Fibroblast of villous mesenchyme (primary cell): ENCODE data around the gene TTC3. TPM values are rescaled to one million over a fixed set of nuclear protein-coding genes. Genes with fewer than 3 reads are reported as not detected.

ENCODE experiments used
- DNase-seq: peaks from one replicate; pipeline ENCODE4 v3.0.0-alpha.2; 2010; ENCODE audit warnings: low read depth
- H3K4me3 ChIP-seq: 2 replicates; pipeline ENCODE4 v1.5.1; 2011; ENCODE audit warnings: low read depth, mild to moderate bottlenecking, low read length
- CTCF ChIP-seq: IDR thresholded peaks from 2 replicates; pipeline ENCODE4 v1.5.1; 2012; ENCODE audit warnings: low read depth, mild to moderate bottlenecking, low read length; ENCODE audit not compliant: insufficient read depth
- total RNA-seq: library from RNA; depleted of rRNA; stranded (reverse); fragments of >200 nt; gene quantifications from 2 replicates; pipeline ENCODE4 v1.2.3, GENCODE V29; 2012

The TTC3 gene
- total RNA-seq, 1 donor = 339 TPM

DNA sequence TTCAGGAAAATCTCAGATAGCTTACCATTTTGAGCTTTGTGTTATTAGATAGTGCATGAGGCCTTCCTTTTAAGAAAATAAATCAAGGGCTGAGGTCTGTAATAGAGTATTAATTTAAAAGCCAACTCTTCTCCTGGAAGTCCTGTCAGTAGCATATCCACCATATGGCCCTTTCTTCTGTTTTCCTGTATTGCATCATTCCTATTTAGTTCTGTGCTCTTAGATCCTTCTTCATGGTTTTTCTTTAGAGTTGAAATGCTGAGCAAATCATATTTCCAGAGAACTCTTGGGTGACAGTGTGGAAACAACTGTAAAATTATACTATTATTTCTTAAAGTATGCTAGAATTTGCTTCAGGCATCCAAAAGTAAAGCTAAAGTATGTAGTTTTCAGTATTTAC is 91.7 kb downstream of the TTC3 start:
- H3K4me3 ChIP-seq = no peak overlapping the region
- TF ChIP-seq CTCF = no peak
- peak; percentile 58 for DNase-seq

GRCh38 chr21:37165586-37165985 is 92.5 kb downstream of the TTC3 start:
- no peak for DNase-seq
- H3K4me3 ChIP-seq = no peak overlapping the region
- TF ChIP-seq CTCF = no peak

- H3K4me3 ChIP-seq = no peak overlapping the region
- no peak for DNase-seq
- peak; percentile 16 for TF ChIP-seq CTCF
Measured at GRCh38 chr21:37166733-37167132, 93.7 kb downstream of the TTC3 start.

DNA sequence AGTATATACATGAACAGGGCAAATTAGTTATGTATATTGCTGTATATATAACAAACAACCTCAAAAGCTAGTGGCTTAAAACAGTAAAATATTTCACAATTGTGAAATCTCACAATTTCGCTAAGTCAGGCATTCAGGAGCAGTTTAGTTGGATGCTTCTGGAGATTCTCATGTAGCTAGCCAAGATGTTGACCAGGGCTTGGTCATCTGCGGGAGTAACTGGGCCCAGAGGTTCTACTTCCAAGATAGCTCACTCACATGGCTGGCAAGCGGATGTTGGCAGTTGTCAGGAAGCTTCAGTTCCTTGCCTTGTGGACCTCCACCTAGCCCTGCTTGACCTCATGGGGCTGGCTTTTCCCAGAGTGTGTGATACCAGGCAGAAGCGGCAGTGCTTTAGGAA is 95.6 kb downstream of the TTC3 start:
- DNase-seq = peak; percentile 78
- H3K4me3 ChIP-seq = no peak overlapping the region
- no peak for TF ChIP-seq CTCF

GRCh38 chr21:37172646-37173045 is 99.6 kb downstream of the TTC3 start:
- no peak for DNase-seq
- no peak overlapping the region for H3K4me3 ChIP-seq
- TF ChIP-seq CTCF = no peak

DNA sequence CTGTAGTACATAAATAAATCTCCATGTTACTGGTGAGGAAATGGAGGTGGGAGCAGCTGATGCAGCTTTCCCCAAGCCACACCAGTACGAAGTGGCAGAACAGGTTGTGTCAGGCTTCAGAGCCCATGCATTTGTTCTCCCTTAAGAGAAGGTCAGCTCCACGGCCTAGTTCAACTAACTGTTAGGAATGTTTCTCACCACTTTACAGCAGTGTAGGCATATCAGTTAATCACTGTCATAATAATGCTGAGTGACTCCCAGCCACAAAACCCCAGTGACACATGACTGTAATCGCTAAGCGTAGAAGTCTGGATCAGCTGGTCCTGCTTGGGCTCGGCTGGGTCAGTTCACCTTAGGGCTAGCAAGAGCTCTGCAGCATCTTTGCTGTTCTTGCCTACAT is 103.7 kb downstream of the TTC3 start:
- TF ChIP-seq CTCF = no peak
- no peak for DNase-seq

GRCh38 chr21:37181059-37181458 is 108.0 kb downstream of the TTC3 start:
- TF ChIP-seq CTCF = no peak
- H3K4me3 ChIP-seq = no peak overlapping the region
- no peak for DNase-seq

More for the DNA sequence above, 103.7 kb downstream of the TTC3 start:
- no peak overlapping the region for H3K4me3 ChIP-seq
